GM23248 (cell line): ENCODE measurements around the gene ROS1.

Experiments
- EZH2 ChIP-seq: fragments of 200-600 bp; sonication (generic); IDR thresholded peaks from 2 replicates; pipeline ENCODE4 v1.6.1; 2018; ENCODE audit warnings: antibody characterized with exemption, mild to moderate bottlenecking; ENCODE audit not compliant: insufficient read depth, poor library complexity, severe bottlenecking
- EZH2phosphoT487 ChIP-seq: fragments of 200-600 bp; sonication (generic); IDR thresholded peaks from 2 replicates; pipeline ENCODE4 v1.6.1; 2018; ENCODE audit warnings: antibody characterized with exemption, moderate library complexity, mild to moderate bottlenecking, low read depth; ENCODE audit not compliant: insufficient read depth

DNA sequence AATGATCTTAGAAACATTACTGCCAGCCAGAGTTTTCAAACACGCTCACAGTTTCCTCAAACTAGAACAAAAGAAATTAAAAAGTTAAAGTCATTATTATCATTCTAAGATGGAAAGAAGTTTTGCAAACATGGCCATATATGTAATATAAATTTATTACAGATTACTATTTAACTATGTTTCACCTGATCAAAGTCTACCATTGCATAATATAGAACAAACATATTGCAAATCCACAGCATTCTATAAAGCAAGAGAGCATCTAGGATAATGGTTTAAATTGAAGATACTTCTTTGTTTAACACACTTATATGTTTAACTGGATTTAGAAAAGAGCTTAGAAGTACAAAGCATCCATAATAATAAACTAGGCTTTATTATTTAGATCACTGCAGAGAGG is 30.5 kb upstream of the ROS1 start:
- TF ChIP-seq EZH2 (no peak), EZH2phosphoT487 (no peak)
